ENCODE results near the gene PCDHA13.
"Not testable (repeated sequence)": the region's sequence is repeated elsewhere in the genome, so short reads cannot be mapped to it uniquely, and the experiment has no call there.

PCDHA13 gene

DNA sequence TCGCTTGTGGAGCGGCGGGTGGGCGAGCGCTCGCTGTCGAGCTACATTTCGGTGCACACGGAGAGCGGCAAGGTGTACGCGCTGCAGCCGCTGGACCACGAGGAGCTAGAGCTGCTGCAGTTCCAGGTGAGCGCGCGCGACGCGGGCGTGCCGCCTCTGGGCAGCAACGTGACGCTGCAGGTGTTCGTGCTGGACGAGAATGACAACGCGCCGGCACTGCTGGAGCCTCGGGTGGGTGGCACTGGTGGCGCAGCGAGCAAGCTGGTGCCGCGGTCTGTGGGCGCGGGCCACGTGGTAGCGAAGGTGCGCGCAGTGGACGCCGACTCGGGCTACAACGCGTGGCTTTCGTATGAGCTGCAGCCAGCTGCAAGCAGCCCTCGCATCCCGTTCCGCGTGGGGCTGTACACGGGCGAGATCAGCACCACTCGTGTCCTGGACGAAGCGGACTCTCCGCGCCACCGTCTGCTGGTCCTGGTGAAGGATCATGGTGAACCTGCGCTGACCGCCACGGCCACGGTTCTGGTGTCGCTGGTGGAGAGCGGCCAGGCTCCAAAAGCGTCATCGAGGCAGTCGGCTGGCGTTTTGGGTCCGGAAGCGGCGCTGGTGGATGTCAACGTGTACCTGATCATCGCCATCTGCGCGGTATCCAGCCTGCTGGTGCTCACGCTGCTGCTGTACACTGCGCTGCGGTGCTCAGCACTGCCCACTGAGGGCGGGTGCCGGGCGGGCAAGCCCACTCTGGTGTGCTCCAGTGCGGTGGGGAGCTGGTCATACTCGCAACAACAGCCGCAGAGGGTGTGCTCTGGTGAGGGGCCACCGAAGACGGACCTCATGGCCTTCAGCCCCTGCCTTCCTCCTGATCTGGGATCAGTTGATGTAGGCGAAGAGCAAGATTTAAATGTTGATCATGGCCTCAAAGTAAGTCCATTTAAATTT is 38.9 kb upstream of the PCDHA13 start:
- no peaks in the 10 kb centered on the region for H3K27me3 Mint-ChIP-seq (ENCODE audit: low read depth)
- peaks cover 56% of the 10 kb centered on the region for H3K9me3 Mint-ChIP-seq
- no peak overlapping the region for H3K27ac Mint-ChIP-seq
- TF ChIP-seq, protein P1, sequence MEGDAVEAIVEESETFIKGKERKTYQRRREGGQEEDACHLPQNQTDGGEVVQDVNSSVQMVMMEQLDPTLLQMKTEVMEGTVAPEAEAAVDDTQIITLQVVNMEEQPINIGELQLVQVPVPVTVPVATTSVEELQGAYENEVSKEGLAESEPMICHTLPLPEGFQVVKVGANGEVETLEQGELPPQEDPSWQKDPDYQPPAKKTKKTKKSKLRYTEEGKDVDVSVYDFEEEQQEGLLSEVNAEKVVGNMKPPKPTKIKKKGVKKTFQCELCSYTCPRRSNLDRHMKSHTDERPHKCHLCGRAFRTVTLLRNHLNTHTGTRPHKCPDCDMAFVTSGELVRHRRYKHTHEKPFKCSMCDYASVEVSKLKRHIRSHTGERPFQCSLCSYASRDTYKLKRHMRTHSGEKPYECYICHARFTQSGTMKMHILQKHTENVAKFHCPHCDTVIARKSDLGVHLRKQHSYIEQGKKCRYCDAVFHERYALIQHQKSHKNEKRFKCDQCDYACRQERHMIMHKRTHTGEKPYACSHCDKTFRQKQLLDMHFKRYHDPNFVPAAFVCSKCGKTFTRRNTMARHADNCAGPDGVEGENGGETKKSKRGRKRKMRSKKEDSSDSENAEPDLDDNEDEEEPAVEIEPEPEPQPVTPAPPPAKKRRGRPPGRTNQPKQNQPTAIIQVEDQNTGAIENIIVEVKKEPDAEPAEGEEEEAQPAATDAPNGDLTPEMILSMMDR (IDR thresholded peaks at IDR 0.05; ENCODE audit: unreplicated experiment in 3 of 3) = no peak
- no peak overlapping the region for H3K4me3 Mint-ChIP-seq
- H3K36me3 Mint-ChIP-seq (ENCODE audit: low read depth) = peaks cover 86% of the 10 kb centered on the region
- H3K4me1 Mint-ChIP-seq = no peaks in the 10 kb centered on the region

DNA sequence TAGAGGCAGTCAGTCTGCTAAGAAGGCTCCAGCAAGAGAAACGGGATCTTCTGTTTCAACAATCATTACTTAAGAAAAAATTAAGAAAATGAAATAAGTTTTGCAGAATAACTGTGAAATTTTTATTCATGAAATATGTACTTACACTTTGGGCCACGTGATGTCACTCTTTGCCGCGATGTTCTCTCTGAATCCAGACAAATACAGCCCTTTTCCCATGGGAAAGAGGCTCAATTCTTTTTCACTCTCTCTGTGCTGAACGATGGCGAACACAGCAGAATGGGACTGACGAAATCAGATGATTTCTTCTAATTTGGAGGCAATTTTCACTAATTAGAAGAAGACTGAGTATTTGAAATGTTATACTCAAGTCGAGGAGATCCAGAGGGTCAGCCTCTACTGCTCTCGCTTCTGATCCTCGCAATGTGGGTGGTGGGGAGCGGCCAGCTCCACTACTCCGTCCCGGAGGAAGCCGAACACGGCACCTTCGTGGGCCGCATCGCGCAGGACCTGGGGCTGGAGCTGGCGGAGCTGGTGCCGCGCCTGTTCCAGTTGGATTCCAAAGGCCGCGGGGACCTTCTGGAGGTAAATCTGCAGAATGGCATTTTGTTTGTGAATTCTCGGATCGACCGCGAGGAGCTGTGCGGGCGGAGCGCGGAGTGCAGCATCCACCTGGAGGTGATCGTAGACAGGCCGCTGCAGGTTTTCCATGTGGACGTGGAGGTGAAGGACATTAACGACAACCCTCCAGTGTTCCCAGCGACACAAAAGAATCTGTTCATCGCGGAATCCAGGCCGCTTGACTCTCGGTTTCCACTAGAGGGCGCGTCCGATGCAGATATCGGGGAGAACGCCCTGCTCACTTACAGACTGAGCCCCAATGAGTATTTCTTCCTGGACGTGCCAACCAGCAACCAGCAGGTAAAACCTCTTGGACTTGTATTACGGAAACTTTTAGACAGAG is 33.5 kb upstream of the PCDHA13 start, which contains the start of gene PCDHA9:
PCDHA9 (plus strand) TSS at position 244 of the 964 bp plus-strand sequence; CDS start at position 358, 114 bp downstream.
- H3K27ac Mint-ChIP-seq; H3K4me3 Mint-ChIP-seq; H3K4me1 Mint-ChIP-seq; H3K27me3 Mint-ChIP-seq (ENCODE audit: low read depth): not testable (repeated sequence)
- peaks cover 78% of the 10 kb centered on the region for H3K36me3 Mint-ChIP-seq (ENCODE audit: low read depth)
- H3K9me3 Mint-ChIP-seq = peaks cover 54% of the 10 kb centered on the region

DNA sequence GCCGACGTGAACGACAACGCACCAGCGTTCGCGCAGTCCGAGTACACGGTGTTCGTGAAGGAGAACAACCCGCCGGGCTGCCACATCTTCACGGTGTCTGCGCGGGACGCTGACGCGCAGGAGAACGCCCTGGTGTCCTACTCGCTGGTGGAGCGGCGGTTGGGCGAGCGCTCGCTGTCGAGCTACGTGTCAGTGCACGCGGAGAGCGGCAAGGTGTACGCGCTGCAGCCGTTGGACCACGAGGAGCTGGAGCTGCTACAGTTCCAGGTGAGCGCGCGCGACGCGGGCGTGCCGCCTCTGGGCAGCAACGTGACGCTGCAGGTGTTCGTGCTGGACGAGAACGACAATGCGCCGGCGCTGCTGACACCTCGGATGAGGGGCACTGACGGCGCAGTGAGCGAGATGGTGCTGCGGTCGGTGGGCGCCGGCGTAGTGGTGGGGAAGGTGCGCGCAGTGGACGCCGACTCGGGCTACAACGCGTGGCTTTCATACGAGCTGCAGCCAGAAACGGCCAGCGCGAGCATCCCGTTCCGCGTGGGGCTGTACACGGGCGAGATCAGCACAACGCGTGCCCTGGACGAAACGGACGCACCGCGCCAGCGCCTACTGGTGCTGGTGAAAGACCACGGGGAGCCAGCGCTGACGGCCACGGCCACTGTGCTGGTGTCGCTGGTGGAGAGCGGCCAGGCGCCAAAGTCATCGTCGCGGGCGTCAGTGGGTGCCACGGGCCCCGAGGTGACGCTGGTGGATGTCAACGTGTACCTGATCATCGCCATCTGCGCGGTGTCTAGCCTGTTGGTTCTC is 31.9 kb upstream of the PCDHA13 start:
- not testable (repeated sequence) for H3K27me3 Mint-ChIP-seq (ENCODE audit: low read depth); H3K27ac Mint-ChIP-seq; H3K4me1 Mint-ChIP-seq; H3K4me3 Mint-ChIP-seq
- peaks cover 54% of the 10 kb centered on the region for H3K9me3 Mint-ChIP-seq
- peaks cover 73% of the 10 kb centered on the region for H3K36me3 Mint-ChIP-seq (ENCODE audit: low read depth)

DNA sequence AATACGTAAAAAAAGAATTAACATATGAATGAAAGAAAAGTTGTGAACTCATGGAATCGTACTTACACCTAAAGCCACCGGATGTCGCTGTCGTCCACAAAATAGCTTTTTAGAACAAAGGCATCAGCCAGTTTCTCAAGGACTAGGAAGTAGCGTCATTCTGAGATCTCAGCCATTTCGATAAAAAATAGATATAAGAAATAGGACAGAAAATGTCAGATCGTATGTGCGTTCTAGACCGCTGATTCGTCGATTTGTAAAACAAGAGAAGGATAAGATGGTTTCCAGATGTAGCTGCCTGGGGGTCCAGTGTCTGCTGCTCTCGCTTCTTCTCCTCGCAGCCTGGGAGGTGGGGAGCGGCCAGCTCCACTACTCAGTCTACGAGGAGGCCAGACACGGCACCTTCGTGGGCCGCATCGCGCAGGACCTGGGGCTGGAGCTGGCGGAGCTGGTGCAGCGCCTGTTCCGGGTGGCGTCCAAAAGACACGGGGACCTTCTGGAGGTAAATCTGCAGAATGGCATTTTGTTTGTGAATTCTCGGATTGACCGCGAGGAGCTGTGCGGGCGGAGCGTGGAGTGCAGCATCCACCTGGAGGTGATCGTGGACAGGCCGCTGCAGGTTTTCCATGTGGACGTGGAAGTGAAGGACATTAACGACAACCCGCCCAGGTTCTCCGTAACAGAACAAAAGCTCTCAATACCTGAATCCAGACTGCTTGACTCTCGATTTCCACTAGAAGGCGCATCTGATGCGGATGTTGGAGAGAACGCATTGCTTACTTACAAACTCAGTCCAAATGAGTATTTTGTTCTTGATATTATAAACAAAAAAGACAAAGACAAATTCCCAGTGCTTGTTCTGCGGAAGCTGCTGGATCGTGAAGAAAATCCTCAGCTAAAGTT is 25.9 kb upstream of the PCDHA13 start, which contains the start of gene PCDHA10:
PCDHA10 (plus strand) TSS at position 126 of the 903 bp plus-strand sequence; CDS start at position 278, 152 bp downstream.
- Mint-ChIP-seq H3K4me1 (no peaks in the 10 kb centered on the region), H3K27ac (peak within 1 kb of the TSS; percentile 58 to 94 (median 63)), H3K36me3 (ENCODE audit: low read depth) (peaks cover 85% of the 10 kb centered on the region), H3K9me3 (peaks cover 61% of the 10 kb centered on the region), H3K4me3 (peak within 1 kb of the TSS; percentile 80 to 86 (median 82)), H3K27me3 (ENCODE audit: low read depth) (no peaks in the 10 kb centered on the region)
- TF ChIP-seq, protein P1 (IDR thresholded peaks at IDR 0.05; ENCODE audit: unreplicated experiment in 3 of 3) = peak in 2 of 3 experiments; percentile 15 to 35

DNA sequence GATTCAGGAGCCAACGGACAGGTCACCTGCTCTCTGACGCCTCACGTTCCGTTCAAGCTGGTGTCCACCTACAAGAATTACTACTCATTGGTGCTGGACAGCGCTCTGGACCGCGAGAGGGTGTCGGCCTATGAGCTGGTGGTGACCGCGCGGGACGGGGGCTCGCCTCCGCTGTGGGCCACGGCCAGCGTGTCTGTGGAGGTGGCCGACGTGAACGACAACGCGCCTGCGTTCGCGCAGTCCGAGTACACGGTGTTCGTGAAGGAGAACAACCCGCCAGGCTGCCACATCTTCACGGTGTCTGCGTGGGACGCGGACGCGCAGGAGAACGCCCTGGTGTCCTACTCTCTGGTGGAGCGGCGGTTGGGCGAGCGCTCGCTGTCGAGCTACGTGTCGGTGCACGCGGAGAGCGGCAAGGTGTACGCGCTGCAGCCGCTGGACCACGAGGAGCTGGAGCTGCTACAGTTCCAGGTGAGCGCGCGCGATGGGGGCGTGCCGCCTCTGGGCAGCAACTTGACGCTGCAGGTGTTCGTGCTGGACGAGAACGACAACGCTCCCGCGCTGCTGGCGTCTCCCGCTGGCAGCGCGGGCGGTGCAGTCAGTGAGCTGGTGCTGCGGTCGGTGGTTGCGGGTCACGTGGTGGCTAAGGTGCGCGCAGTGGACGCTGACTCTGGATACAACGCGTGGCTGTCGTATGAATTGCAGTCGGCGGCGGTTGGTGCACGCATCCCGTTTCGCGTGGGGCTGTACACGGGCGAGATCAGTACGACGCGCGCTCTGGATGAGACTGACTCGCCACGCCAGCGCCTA is 24.5 kb upstream of the PCDHA13 start:
- no peaks in the 10 kb centered on the region for H3K4me1 Mint-ChIP-seq
- peaks cover 89% of the 10 kb centered on the region for H3K36me3 Mint-ChIP-seq (ENCODE audit: low read depth)
- peaks cover 70% of the 10 kb centered on the region for H3K9me3 Mint-ChIP-seq
- no peak overlapping the region for H3K27ac Mint-ChIP-seq
- H3K27me3 Mint-ChIP-seq (ENCODE audit: low read depth) = no peaks in the 10 kb centered on the region
- H3K4me3 Mint-ChIP-seq = no peak overlapping the region
- TF ChIP-seq, protein P1 (IDR thresholded peaks at IDR 0.05; ENCODE audit: unreplicated experiment in 3 of 3) = no peak
